Motor neuron (in vitro differentiated cells): ENCODE measurements around the gene ENTHD1. TPM values are rescaled to one million over a fixed set of nuclear protein-coding genes. Genes with fewer than 3 reads are reported as not detected.
A peak's percentile ranks its signal among the peaks of the same experiment; 100 is the strongest.

Experiments used
- ATAC-seq, 8 experiments: fragments of 200-7000 bp; cut with Tn5 transposase; replicated peaks in 6 of 8; 2 replicates each; pipeline ENCODE4 v1.8.0; 2021; ENCODE audit warnings: mild to moderate bottlenecking in 8 of 8, moderate library complexity in 8 of 8
- H3K27ac ChIP-seq, 2 donors: fragments of 250-450 bp; sonication (Bioruptor Pico); 2 replicates each; pipeline ENCODE4 v1.9.0; 2021; ENCODE audit warnings: antibody characterized with exemption in 2 of 2, mild to moderate bottlenecking in 2 of 2, moderate library complexity in 1 of 2
- H3K4me1 ChIP-seq, 2 donors: fragments of 250-450 bp; sonication (Bioruptor Pico); replicated peaks in 1 of 2; 2 replicates each; pipeline ENCODE4 v1.6.1; 2021; ENCODE audit warnings: antibody characterized with exemption in 2 of 2, mild to moderate bottlenecking in 2 of 2, moderate library complexity in 1 of 2
- H3K4me3 ChIP-seq, 5 donors: fragments of 250-450 bp; sonication (Bioruptor Pico); 2 replicates each; pipeline ENCODE4 v1.9.0; 2021; ENCODE audit warnings: antibody characterized with exemption in 5 of 5, mild to moderate bottlenecking in 5 of 5, moderate library complexity in 4 of 5
- WGBS, 10 experiments: fragments of 450-650 bp; shearing (Covaris generic); methylation state at CpG; one replicate each; pipeline ENCODE4 v1.0.0; 2022; 5-methylcytosine and 5-hydroxymethylcytosine counted together
- in situ Hi-C, 9 experiments: fragments of 400-800 bp; cut with MboI; loops; one replicate each; pipeline ENCODE4 v1.15.0; 2021; ENCODE audit warnings: low sequenced_read_pairs in 9 of 9, low pct_unique_long_range_greater_than_20kb in 2 of 9; ENCODE audit not compliant: unreplicated experiment in 9 of 9
- total RNA-seq, 8 experiments: library from RNA; unstranded; fragments of 300-600 nt; gene quantifications; 2 replicates each; pipeline versions ENCODE4 v1.2.3 to v1.2.4, GENCODE V29; 2022

The ENTHD1 gene, protein sequence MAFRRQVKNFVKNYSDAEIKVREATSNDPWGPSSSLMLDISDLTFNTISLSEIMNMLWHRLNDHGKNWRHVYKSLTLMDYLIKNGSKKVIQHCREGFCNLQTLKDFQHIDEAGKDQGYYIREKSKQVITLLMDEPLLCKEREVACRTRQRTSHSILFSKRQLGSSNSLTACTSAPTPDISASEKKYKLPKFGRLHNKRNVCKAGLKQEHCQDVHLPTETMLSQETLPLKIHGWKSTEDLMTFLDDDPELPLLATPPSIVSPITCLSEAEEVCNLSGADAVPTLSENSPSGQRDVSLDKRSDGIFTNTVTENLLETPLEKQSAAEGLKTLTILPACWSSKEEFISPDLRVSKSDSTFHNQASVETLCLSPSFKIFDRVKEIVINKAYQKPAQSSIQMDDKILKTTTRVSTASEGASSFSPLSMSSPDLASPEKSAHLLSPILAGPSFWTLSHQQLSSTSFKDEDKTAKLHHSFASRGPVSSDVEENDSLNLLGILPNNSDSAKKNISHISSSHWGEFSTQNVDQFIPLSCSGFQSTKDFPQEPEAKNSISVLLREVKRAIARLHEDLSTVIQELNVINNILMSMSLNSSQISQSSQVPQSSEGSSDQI
- total RNA-seq: under 1 TPM in 2 of 8 experiments, not detected in 6; 0.04 to 0.38 TPM

DNA sequence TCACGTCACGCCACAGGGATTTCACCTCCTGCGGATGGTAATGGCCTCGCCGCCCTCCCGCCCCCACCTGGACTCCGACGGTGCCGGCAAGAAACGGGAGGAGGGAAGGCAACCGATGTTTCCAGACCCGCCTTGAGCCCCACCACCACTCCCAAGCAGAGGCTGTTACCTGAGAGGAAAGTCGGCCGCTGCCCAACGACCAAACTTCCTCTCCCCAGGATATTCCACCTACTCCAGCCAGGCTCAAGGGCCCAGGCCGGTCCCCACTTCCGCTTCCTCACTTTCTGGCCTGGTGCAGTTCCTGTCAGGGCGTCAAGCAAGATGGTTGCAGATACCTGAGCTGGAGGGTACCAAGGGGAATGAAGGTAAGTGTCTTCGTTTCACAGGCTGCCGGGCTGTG, at the start of gene ENTHD1:
Gene ENTHD1, minus strand, starts transcription at position 235 of the 400 bp plus-strand sequence. CDS start 6,012 bp downstream, outside the sequence.
- no peak for ATAC-seq
- Histone ChIP-seq H3K27ac (no peak within 1 kb of the TSS), H3K4me1 (no peaks in the 10 kb centered on the region), H3K4me3 (no peak within 1 kb of the TSS)
- in situ Hi-C loops: no loop called here
- WGBS, 10 experiments: 20 to 95% (median 82%) methylated on average over 1 to 8 of the region's 20 CpGs; no CpG with 5 or more reads in 2 of the 10 experiments

DNA sequence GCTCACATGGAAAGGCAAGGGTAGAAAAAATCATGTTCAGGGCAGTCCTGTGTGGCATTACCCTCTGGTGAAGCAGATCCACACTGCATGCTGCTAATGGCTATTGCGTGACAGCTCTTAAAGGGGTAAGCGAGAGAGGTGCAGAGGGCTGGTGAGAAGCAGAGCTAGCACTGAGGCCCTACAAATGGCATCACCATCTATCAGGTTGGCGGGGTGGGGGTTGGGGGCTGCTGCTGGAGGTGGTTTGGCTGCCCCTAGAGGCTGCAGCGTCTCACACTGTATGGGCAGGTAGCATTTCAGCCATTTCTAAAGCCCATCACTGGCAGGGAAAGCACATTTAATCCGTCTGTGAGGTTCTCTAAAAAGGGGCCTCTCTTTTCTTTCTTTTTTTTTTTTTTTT, 49.8 kb upstream of the ENTHD1 start:
- in situ Hi-C loops: no loop called here
- 20 to 95% (median 69%) methylated on average over 1 to 4 of the region's 5 CpGs; no CpG with 5 or more reads in 4 of the 10 experiments for WGBS, 10 experiments
- ATAC-seq: peak in 5 of 8 experiments; percentile 63 to 79 (median 66)
- Histone ChIP-seq H3K4me1 (peaks cover 23 to 32% of the 10 kb centered on the region in 2 donors), H3K27ac (no peak overlapping the region), H3K4me3 (no peak overlapping the region)

DNA sequence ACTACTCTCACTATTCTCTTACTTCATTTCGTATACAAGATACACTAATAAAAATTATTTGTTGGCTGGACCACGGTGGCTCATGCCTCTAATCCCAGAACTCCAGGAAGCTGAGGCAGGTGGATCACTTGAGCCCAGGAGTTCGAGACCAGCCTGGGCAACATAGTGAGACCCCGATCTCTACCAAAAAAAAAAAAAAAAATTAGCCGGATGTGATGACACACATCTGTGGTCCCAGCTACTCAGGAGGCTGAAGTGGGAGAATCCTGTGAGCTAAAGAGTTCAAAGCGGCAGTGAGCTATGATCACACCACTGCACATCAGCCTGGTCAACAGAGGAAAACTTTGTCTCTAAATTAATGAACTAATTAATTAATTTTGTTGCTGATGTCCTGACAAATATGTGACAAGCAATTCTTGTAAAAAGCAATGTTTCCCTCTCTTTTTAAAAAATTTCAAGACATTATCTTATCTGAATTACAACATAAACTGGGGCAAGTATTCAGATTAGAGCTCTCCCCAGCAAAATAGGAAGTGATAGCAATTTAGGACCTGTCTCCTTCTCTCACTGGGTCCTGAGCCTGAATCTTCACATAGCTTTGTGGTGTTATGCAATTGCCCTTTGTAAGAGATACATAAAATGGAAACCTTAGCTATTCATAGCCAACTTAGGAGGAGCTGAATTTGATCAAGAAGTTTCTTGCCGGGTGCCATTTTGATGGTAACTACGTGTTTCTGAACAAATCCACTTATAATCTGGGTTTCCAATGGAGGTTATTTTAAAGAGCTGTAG, 49.1 kb upstream of the ENTHD1 start:
- Histone ChIP-seq H3K4me3 (no peak overlapping the region), H3K4me1 (peaks cover 24 to 34% of the 10 kb centered on the region in 2 donors), H3K27ac (no peak overlapping the region)
- in situ Hi-C loops: no loop called here
- no peak for ATAC-seq
- WGBS, 10 experiments: 38 to 100% (median 84%) methylated on average over 2 to 7 of the region's 8 CpGs

DNA sequence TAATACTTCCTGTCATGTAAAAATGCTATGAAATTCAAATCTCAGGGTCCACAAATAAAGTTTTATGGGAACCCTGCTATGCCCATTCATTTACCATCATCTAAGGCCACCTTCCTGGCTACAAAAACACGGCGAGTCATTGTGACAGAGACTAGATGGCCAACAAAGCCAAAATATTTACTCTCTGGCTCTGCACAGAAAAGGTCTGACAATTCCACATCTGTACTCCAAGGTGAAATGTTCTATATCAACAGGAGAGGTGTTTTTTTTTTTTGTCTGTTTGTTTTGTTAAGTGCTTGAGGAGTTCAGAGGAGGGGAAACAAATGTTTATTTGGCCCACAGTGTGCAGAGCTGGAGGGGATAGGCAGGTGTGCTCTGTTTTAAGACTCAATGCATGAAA, 48.0 kb upstream of the ENTHD1 start:
- Histone ChIP-seq H3K4me3 (no peak overlapping the region), H3K4me1 (peaks cover 24 to 34% of the 10 kb centered on the region in 2 donors), H3K27ac (no peak overlapping the region)
- in situ Hi-C loops: no loop called here
- WGBS, 10 experiments: 63 to 100% (median 90%) methylated on average over 1 to 2 of the region's 2 CpGs; no CpG with 5 or more reads in 5 of the 10 experiments
- ATAC-seq: no peak

DNA sequence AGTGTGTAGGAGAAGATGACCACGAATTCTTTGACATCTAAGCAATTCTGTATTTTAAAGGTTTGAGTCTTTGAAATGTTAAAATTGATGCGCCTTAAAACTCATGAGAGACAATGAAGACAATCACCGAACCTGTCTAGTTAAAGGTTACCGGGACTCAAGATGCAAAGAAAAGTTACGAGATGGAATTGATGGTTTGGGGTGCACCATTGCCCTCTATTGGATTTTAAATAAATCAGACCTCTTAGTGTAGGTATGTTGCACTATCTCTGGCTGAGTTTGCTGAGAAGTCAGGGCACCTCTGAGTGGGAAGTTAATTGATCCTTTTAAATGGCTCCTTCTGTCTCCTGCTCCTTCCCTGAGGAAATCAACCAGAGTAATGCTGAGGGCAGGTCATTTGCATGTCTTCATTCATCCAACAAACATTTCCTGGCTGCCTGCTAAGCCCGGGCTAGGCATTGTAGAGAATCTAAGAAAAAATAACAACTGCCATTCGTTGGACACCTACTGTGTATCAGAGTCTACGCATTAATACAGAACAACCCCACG, 47.3 kb upstream of the ENTHD1 start:
- H3K4me1 ChIP-seq: peaks cover 21 to 37% of the 10 kb centered on the region in 2 donors
- ATAC-seq: peak in 1 of 8 experiments; percentile 19
- 28 to 80% (median 47%) methylated on average over 1 to 8 of the region's 9 CpGs for WGBS, 10 experiments
- H3K27ac ChIP-seq: no peak overlapping the region
- H3K4me3 ChIP-seq: no peak overlapping the region
- in situ Hi-C loops: no loop called here

DNA sequence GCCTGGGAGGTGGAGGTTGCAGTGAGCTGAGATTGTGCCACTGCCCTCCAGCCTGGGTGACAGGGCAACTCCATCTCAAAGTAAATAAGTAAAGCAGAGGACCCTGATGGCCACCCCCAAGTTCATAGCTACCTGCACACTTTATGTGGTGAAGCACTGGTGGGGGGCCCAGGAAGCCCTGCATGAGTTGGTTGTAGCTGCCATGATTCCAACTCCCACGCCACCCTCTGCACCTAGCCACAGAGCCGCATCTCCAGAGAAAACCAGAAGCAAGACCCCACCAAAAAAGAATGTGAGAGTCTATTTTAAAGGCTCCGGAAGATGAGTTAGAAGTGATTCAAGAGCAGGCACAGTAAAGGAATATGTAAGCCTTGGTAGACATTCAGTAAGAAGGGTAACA, 46.3 kb upstream of the ENTHD1 start:
- Histone ChIP-seq H3K4me3 (no peak overlapping the region), H3K27ac (no peak overlapping the region), H3K4me1 (peaks cover 29 to 41% of the 10 kb centered on the region in 2 donors)
- WGBS, 10 experiments: 70 to 100% (median 90%) methylated on average over 1 to 3 of the region's 3 CpGs; no CpG with 5 or more reads in 3 of the 10 experiments
- in situ Hi-C loops: no loop called here
- no peak for ATAC-seq

DNA sequence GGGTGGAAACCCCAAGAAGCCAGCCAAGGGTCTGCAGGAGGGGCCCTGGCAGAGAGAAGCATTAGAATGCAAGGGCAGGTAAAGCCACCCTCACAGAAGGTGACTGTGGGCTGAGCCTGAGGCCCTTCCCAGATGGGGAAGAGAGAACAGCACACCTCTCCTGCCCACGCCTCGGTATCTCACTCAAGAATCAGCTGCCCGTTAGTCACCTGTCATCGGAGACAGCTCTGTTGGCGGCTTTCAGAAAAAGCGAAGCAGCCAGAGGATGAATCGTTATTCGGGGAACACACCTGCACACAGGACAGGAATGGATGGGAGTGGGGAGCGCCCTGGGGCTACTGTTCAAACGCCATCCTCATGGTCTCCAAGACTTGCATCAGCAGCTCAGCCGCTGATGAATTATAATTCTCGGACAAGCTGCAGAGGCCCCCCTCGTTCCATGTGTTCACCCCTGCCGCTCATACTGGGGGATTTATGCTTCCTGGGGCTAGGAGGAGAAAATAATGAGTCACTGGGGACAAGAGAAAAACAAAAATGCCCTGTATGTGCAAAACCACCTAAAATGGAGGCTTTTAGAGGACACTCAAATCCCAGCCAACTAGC, 45.0 kb upstream of the ENTHD1 start:
- in situ Hi-C loops: no loop called here
- ATAC-seq: peak in 5 of 8 experiments; percentile 67 to 92 (median 78)
- peak overlapping the region in 1 of 2 donors; percentile 48 for H3K27ac ChIP-seq
- H3K4me1 ChIP-seq: peaks cover 23 to 33% of the 10 kb centered on the region in 2 donors
- WGBS, 10 experiments: 25 to 83% (median 53%) methylated on average over 2 to 8 of the region's 14 CpGs; no CpG with 5 or more reads in 3 of the 10 experiments
- H3K4me3 ChIP-seq: no peak overlapping the region

DNA sequence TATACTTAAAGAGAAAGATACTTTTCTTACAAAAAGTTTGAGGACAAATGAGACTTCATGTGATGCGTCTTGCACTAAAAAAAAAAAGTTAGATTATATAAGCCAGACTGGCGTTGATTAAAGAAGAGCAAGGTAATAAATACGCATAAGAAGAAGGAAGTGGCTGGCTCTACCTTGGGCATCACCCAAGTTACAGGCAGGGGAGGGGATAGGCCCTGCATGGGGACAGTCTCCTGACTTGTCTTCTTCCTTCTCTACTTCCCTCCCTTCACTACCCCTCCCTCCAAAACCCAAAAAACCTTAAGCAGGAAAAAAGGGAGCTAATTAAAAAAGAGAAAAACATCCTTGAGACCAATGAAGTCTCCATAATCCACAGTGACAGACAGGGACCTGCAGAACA, 44.3 kb upstream of the ENTHD1 start:
- in situ Hi-C loops: no loop called here
- peaks cover 19 to 28% of the 10 kb centered on the region in 2 donors for H3K4me1 ChIP-seq
- WGBS, 10 experiments: 43 to 94% (median 83%) methylated on average over 2 to 3 of the region's 3 CpGs; no CpG with 5 or more reads in 2 of the 10 experiments
- H3K27ac ChIP-seq: no peak overlapping the region
- ATAC-seq: no peak
- no peak overlapping the region for H3K4me3 ChIP-seq

DNA sequence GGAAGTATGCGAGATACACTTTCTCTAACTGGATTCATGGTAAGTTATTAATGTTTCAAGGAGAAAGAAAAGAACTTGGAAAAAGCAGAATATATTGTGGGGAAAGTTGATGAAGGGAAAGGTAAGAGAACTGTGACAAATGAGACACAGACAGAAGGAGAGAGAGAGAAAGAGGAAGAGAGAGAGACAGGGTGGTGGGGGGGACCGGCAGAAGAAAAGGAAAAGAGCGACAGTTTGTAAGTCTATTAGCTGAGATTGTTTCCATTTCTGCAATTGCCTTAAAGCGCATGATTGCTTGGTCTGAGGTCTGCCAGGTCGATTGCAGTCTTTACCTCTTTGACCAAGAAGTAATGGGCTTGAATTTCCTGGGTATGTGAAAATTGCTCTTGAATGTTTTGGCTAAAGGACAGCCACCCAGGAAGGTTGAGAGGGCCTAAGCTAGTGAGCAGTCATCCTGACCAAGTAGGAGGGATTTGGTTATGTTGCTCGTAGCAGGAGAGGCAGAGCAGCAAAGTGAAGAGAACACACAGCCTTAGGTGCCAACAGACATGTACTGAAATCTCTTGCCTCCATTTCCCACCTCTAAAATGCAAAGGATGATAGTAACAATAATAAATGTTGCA, 43.1 kb upstream of the ENTHD1 start:
- Histone ChIP-seq H3K27ac (no peak overlapping the region), H3K4me1 (peaks cover 19 to 28% of the 10 kb centered on the region in 2 donors), H3K4me3 (no peak overlapping the region)
- in situ Hi-C loops: no loop called here
- 29 to 90% (median 79%) methylated on average over 2 to 6 of the region's 6 CpGs for WGBS, 10 experiments
- no peak for ATAC-seq

DNA sequence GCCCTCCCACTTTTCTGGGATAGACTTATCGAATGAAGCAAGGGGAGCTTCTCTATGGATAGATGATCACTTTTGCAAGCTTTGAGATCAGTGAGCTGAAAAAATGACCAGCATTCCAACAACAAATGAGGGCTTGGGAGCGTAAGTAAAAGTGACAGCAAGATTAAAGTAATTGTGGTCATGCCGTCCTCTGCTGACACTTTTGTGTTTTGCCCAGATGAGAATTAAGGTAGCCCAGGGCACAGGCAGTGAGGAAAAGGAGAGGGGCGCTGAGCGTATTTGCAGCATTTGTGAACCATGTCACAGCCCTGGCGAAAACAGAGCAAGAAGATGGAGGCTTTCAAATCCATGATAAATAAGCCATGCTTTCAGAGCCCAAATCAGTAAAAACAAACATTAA, 42.1 kb upstream of the ENTHD1 start:
- in situ Hi-C loops: no loop called here
- H3K4me3 ChIP-seq: no peak overlapping the region
- ATAC-seq: peak in 4 of 8 experiments; percentile 33 to 57 (median 44)
- H3K27ac ChIP-seq: no peak overlapping the region
- 28 to 71% (median 60%) methylated on average over 4 to 6 of the region's 6 CpGs for WGBS, 10 experiments
- peaks cover 19 to 21% of the 10 kb centered on the region in 2 donors for H3K4me1 ChIP-seq

DNA sequence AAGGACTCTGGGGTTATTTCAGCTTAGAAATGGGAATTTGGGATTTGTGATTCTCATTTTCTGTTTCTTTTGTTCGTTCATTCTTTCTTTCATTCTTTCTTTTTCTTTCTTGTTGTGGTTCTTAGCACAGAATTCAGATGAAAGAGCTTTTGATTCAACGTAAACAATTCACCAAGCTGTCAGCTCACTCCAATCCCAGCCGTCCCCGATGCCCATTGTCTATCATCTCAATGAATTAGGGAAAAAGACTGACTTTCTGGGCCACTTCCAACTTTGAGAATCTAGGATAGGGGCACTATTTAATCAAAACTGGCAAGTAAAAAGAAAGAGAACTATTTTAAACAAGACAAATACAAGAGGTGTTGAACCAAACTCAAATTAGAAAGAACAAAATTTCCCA, 41.6 kb upstream of the ENTHD1 start:
- no peak overlapping the region for H3K27ac ChIP-seq

DNA sequence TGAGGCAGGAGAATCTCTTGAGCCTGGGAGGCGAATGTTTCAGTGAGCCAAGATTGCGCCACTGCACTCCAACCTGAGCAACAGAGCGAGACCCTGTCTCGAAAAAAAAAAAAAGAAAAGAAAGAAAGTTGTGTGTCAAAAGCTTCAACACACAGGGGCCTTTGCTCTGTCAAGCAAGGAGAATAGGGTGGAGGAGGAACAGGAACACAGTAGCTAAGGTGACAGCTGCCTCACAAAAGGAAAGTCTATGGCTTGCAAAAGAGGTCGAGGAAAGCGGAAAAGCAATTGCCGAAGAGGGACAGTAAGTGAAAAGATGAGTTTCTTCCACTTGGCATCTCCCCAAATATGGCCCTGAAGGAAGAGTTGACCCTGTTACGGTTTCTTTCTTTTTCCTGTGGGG, 40.2 kb upstream of the ENTHD1 start:
- in situ Hi-C loops: no loop called here
- Histone ChIP-seq H3K4me1 (peaks cover 14 to 15% of the 10 kb centered on the region in 2 donors), H3K4me3 (no peak overlapping the region), H3K27ac (no peak overlapping the region)
- WGBS, 10 experiments: 44 to 100% (median 78%) methylated on average over 1 to 8 of the region's 8 CpGs
- ATAC-seq: no peak

More for the DNA sequence above, 41.6 kb upstream of the ENTHD1 start:
- Histone ChIP-seq H3K4me1 (peaks cover 18 to 19% of the 10 kb centered on the region in 2 donors), H3K4me3 (no peak overlapping the region)
- WGBS, 10 experiments: 25 to 67% (median 43%) methylated on average over 1 to 4 of the region's 4 CpGs
- no peak for ATAC-seq
- in situ Hi-C loops: no loop called here
